Chondrocyte (in vitro differentiated cells): ENCODE measurements around the gene KLRD1. TPM values are rescaled to one million over a fixed set of nuclear protein-coding genes. Genes with fewer than 3 reads are reported as not detected.

Experiments used
- DNase-seq: peaks from one replicate; pipeline ENCODE4 v3.0.0; 2021; ENCODE audit warnings: mixed read lengths, low spot score
- H3K27ac Mint-ChIP-seq: one replicate; pipeline ENCODE4 v1.8.0; 2021; ENCODE audit warnings: mild to moderate bottlenecking, moderate library complexity, mixed read lengths; ENCODE audit not compliant: unreplicated experiment
- H3K27me3 Mint-ChIP-seq: 2 replicates; pipeline ENCODE4 v1.8.0; 2021; ENCODE audit warnings: low read depth, mixed read lengths
- H3K36me3 Mint-ChIP-seq: 2 replicates; pipeline ENCODE4 v1.8.0; 2021; ENCODE audit warnings: low read depth, mixed read lengths
- H3K4me1 Mint-ChIP-seq: 2 replicates; pipeline ENCODE4 v1.8.0; 2021; ENCODE audit warnings: low read depth, mild to moderate bottlenecking, mixed read lengths
- H3K4me3 Mint-ChIP-seq: one replicate; pipeline ENCODE4 v1.8.0; 2021; ENCODE audit warnings: mild to moderate bottlenecking, moderate library complexity, mixed read lengths; ENCODE audit not compliant: unreplicated experiment
- H3K9me3 Mint-ChIP-seq: 2 replicates; pipeline ENCODE4 v1.8.0; 2021; ENCODE audit warnings: low read depth, mixed read lengths
- CTCF ChIP-seq: fragments of 200-600 bp; sonication (generic); IDR thresholded peaks from 2 replicates; pipeline ENCODE4 v1.5.0; 2021; ENCODE audit warnings: antibody characterized with exemption, mild to moderate bottlenecking, moderate library complexity
- total RNA-seq: library from RNA; stranded (reverse); gene quantifications from 3 replicates; pipeline ENCODE4 v1.2.1, GENCODE V29; 2021

Gene KLRD1
- total RNA-seq, 1 donor from 2014 or later: 0.22 TPM

- H3K4me1 Mint-ChIP-seq: no peaks in the 10 kb centered on the region
- no peak overlapping the region for H3K4me3 Mint-ChIP-seq
- H3K9me3 Mint-ChIP-seq: peaks cover 7% of the 10 kb centered on the region
- TF ChIP-seq CTCF: no peak
- no peak for DNase-seq
- H3K36me3 Mint-ChIP-seq: peaks cover 1% of the 10 kb centered on the region
- peaks cover 3% of the 10 kb centered on the region for H3K27me3 Mint-ChIP-seq
- H3K27ac Mint-ChIP-seq: no peak overlapping the region
These were observed 29.6 kb upstream of the KLRD1 start for GRCh38 chr12:10278104-10278503.

DNA sequence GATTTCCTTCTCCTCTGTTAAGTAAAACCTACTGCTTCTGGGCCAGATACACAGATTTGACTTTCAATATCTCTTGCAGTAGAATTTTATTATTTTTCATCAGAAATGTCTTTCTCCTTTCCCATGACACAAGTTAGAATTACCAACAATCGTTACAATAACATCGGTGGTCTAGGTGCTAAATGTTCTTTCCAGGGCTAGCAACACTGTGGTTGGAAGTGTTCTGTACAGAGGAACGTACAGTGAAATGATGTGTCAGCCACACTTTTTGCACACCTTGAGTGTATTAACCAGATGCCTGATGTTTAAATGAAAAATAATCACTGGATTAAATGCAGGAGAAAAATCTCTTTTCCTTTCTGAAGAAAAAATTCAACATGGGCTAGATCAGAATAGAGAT is 27.7 kb upstream of the KLRD1 start:
- no peak for DNase-seq
- no peak overlapping the region for H3K27ac Mint-ChIP-seq
- H3K9me3 Mint-ChIP-seq: peaks cover 2% of the 10 kb centered on the region
- no peaks in the 10 kb centered on the region for H3K4me1 Mint-ChIP-seq
- H3K4me3 Mint-ChIP-seq: no peak overlapping the region
- H3K27me3 Mint-ChIP-seq: peaks cover 3% of the 10 kb centered on the region
- no peak for TF ChIP-seq CTCF
- peaks cover 1% of the 10 kb centered on the region for H3K36me3 Mint-ChIP-seq

DNA sequence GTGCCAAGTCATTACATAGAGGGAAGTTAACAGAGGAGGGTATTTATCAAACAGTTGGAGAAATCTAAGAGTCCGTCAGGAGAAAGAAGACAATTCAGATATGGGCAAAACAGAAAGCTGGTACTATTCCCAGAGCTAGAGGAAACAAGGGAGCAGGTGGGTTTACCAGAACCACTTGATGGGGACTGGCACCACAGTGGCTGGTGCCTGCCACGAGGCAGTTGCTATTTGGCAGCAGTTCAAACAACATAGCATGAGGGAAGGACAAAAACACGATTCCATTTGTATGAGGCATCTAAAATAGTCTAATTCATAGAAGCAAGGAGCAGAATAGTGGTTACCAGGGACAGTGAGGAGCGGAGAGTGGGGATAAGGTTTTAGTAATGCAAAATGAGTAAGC is 24.6 kb upstream of the KLRD1 start:
- H3K36me3 Mint-ChIP-seq: no peaks in the 10 kb centered on the region
- peaks cover 9% of the 10 kb centered on the region for H3K4me1 Mint-ChIP-seq
- DNase-seq: no peak
- H3K27me3 Mint-ChIP-seq: peaks cover 3% of the 10 kb centered on the region
- no peak for TF ChIP-seq CTCF
- H3K4me3 Mint-ChIP-seq: no peak overlapping the region
- H3K27ac Mint-ChIP-seq: no peak overlapping the region
- peaks cover 2% of the 10 kb centered on the region for H3K9me3 Mint-ChIP-seq

DNA sequence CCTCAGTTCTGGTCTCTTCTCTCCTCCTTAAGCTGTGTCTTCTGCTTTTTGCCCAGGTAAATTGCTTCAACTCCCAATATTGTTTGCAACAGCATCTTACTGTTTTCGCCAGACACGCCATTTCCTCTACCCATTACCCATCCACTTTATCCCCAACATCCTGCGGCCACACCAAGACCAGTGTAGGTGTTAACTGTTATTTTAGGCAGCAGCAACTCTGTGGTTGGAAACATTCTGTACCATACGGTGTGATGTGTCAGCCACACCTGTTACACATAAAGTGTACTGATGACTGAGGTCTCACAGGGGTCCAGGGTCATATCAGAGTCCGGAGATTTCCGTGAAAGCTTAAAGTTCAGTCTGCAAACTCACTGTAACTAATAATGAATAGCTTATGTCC is 21.8 kb upstream of the KLRD1 start:
- no peak overlapping the region for H3K27ac Mint-ChIP-seq
- peaks cover 2% of the 10 kb centered on the region for H3K27me3 Mint-ChIP-seq
- H3K9me3 Mint-ChIP-seq: peaks cover 1% of the 10 kb centered on the region
- H3K4me1 Mint-ChIP-seq: peaks cover 9% of the 10 kb centered on the region
- no peak for DNase-seq
- no peak for TF ChIP-seq CTCF
- H3K4me3 Mint-ChIP-seq: no peak overlapping the region
- no peaks in the 10 kb centered on the region for H3K36me3 Mint-ChIP-seq

DNA sequence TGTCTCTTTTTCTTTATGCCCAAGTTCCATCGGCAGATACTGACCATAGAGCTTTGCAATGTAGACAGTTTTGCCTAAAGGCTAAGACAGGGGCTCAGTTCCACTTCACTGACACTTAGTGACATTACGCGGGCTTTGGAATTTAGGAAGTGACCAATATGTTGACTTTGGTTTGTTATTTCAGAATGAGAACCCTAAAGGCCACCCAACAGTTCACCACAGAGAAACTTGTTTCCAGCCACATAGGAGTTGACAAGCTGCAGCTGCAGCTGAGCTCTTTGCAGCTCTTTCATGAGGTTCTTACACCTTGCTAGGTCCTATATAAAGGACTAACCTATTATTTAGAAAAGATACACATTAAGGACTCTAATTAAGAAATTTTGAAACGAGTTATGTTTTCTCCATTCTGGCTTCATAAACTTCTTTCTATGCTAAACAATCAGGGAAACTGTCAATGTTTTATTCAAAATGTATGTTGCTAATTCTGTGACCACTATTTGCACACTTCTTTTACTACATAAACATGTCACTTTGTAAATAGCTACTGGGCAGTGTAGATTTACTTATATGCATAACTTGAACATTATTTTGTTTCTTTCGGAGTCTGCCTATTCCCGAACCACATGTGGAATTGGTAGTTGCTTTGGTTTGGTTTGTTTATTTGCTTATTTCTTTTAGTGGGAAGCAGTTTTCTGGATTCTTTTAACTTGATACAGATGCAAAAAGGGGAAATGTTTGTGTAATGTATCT is 18.5 kb upstream of the KLRD1 start:
- H3K36me3 Mint-ChIP-seq: no peaks in the 10 kb centered on the region
- DNase-seq: no peak
- H3K27ac Mint-ChIP-seq: no peak overlapping the region
- H3K4me3 Mint-ChIP-seq: no peak overlapping the region
- TF ChIP-seq CTCF: no peak
- H3K27me3 Mint-ChIP-seq: peaks cover 2% of the 10 kb centered on the region
- H3K4me1 Mint-ChIP-seq: peaks cover 9% of the 10 kb centered on the region
- no peaks in the 10 kb centered on the region for H3K9me3 Mint-ChIP-seq
